Endothelial cell of umbilical vein (primary cell): Measurements from ENCODE around the gene EDEM1. TPM values are rescaled to one million over a fixed set of nuclear protein-coding genes. Genes with fewer than 3 reads are reported as not detected.

Experiments
- BruUV-seq: library from RNA; stranded (reverse); fragments of 400-500 nt; replicated peaks from 2 replicates; lab custom pipeline; 2021; lab: Mats Ljungman, UMichigan
- CTCF ChIA-PET: fragments of 300-600, 350-600 bp; sonication (Branson Sonifier 250); formaldehyde crosslinking; loops from one replicate; lab custom pipeline; 2021; ENCODE audit warnings: antibody characterized with exemption, inconsistent platforms; lab: Charles Lee
- POLR2A ChIA-PET: fragments of 300-600, 350-600 bp; sonication (Branson Sonifier 250); formaldehyde crosslinking; loops from one replicate; lab custom pipeline; 2021; ENCODE audit warnings: antibody characterized with exemption, inconsistent platforms; lab: Charles Lee
- DNase-seq: peaks from one replicate; pipeline ENCODE4 v3.0.0-alpha.2; 2011; ENCODE audit warnings: low read depth, low spot score
- FAIRE-seq: peaks from 2 replicates; lab custom pipeline; 2011; peaks lifted over from hg19 to GRCh38; lab: Jason Lieb, UNC
- H2AFZ ChIP-seq: 2 replicates; pipeline ENCODE4 v1.6.0; 2012; ENCODE audit warnings: low read depth, low read length, control low read depth, inconsistent platforms
- H3K27ac ChIP-seq: 2 replicates; pipeline ENCODE4 v1.5.1; 2011; ENCODE audit warnings: low read depth, mild to moderate bottlenecking, control low read depth, low read length, moderate library complexity; ENCODE audit not compliant: insufficient read depth
- H3K27me3 ChIP-seq, 2 experiments: 2 replicates each; pipeline versions ENCODE4 v1.6.0 to v1.6.1; 2011; ENCODE audit warnings: low read length in 2 of 2, mixed read lengths in 1 of 2; ENCODE audit not compliant: control insufficient read depth in 2 of 2, insufficient read depth in 2 of 2
- H3K36me3 ChIP-seq, 2 experiments: 2 replicates in 1 of 2; 3 replicates in 1 of 2; pipeline ENCODE4 v1.5.1; 2011; ENCODE audit warnings: low read length in 2 of 2, mild to moderate bottlenecking in 1 of 2, moderate library complexity in 1 of 2; ENCODE audit not compliant: control insufficient read depth in 2 of 2, insufficient read depth in 2 of 2; ENCODE audit errors: extremely low read depth in 1 of 2
- H3K4me1 ChIP-seq: 3 replicates; pipeline ENCODE4 v1.5.1; 2011; ENCODE audit warnings: mild to moderate bottlenecking, low read length; ENCODE audit not compliant: control insufficient read depth, insufficient read depth; ENCODE audit errors: extremely low read depth
- H3K4me2 ChIP-seq: 2 replicates; pipeline ENCODE4 v1.6.1; 2011; ENCODE audit warnings: low read length, control low read depth, mixed read lengths; ENCODE audit not compliant: insufficient read depth
- H3K4me3 ChIP-seq, 3 experiments: fragments of 200-600 bp in 1 of 3; sonication (generic), shearing (Covaris generic) in 1 of 3; replicated peaks in 1 of 3; 2 replicates each; pipeline ENCODE4 v1.5.1; 2011 to 2016; ENCODE audit warnings: control low read depth in 3 of 3, low read length in 3 of 3, mild to moderate bottlenecking in 2 of 3, inconsistent platforms in 1 of 3, low read depth in 1 of 3, moderate library complexity in 1 of 3; ENCODE audit not compliant: insufficient read depth in 1 of 3
- H3K79me2 ChIP-seq: 2 replicates; pipeline ENCODE4 v1.6.0; 2012; ENCODE audit warnings: low read length, inconsistent platforms; ENCODE audit not compliant: control insufficient read depth, insufficient read depth
- H3K9ac ChIP-seq: replicated peaks from 2 replicates; pipeline ENCODE3; 2011; ENCODE audit warnings: low read length, control low read depth; ENCODE audit not compliant: insufficient read depth; ENCODE audit errors: extremely low read depth
- H3K9me1 ChIP-seq: replicated peaks from 3 replicates; pipeline ENCODE4 v1.6.0; 2011; ENCODE audit warnings: mild to moderate bottlenecking, low read length; ENCODE audit not compliant: control insufficient read depth, insufficient read depth; ENCODE audit errors: extremely low read depth
- H3K9me3 ChIP-seq: replicated peaks from 2 replicates; pipeline ENCODE4 v1.5.1; 2012; ENCODE audit warnings: low read length, inconsistent platforms; ENCODE audit not compliant: control insufficient read depth, insufficient read depth
- H4K20me1 ChIP-seq: replicated peaks from 2 replicates; pipeline ENCODE3; 2011; ENCODE audit warnings: mild to moderate bottlenecking, low read length; ENCODE audit not compliant: control insufficient read depth, insufficient read depth; ENCODE audit errors: extremely low read depth
- CTCF ChIP-seq, 2 donors: IDR thresholded peaks; 1 replicate in 1 of 2; 2 replicates in 1 of 2; pipeline ENCODE4 v1.5.1; 2011; ENCODE audit warnings: low read length in 2 of 2, mild to moderate bottlenecking in 2 of 2, moderate library complexity in 2 of 2, control low read depth in 1 of 2, inconsistent platforms in 1 of 2, low read depth in 1 of 2; ENCODE audit not compliant: insufficient read depth in 1 of 2; ENCODE audit errors: extremely low read depth in 1 of 2
- EZH2 ChIP-seq: IDR thresholded peaks from 2 replicates; pipeline ENCODE4 v1.6.1; 2012; ENCODE audit warnings: borderline replicate concordance, low read depth, mild to moderate bottlenecking, moderate library complexity, low read length, inconsistent platforms; ENCODE audit not compliant: severe bottlenecking
- FOS ChIP-seq: IDR thresholded peaks from 2 replicates; pipeline ENCODE4 v1.6.1; 2011; ENCODE audit warnings: mild to moderate bottlenecking, low read length, moderate library complexity, borderline replicate concordance; ENCODE audit not compliant: insufficient read depth
- GATA2 ChIP-seq: IDR thresholded peaks from 2 replicates; pipeline ENCODE4 v1.7.0; 2011; ENCODE audit warnings: low read depth, mild to moderate bottlenecking, moderate library complexity, mixed read lengths, low read length; ENCODE audit not compliant: insufficient read length, insufficient read depth
- JUN ChIP-seq: IDR thresholded peaks from 2 replicates; pipeline ENCODE4 v1.6.1; 2011; ENCODE audit warnings: borderline replicate concordance, low read depth; ENCODE audit not compliant: insufficient read length, insufficient read depth
- MYC ChIP-seq: IDR thresholded peaks from one replicate; pipeline ENCODE4 v1.6.1; 2011; ENCODE audit warnings: mild to moderate bottlenecking, low read depth, low read length
- POLR2A ChIP-seq: IDR thresholded peaks from 2 replicates; pipeline ENCODE4 v1.6.1; 2012; ENCODE audit warnings: low read depth, mild to moderate bottlenecking, control low read depth, low read length
- POLR2AphosphoS5 ChIP-seq: IDR thresholded peaks from 2 replicates; pipeline ENCODE4 v1.6.1; 2012; ENCODE audit warnings: low read depth, mild to moderate bottlenecking, control low read depth, low read length, moderate library complexity; ENCODE audit not compliant: insufficient read depth
- dilution Hi-C: fragments of 300-500 bp; cut with MboI; formaldehyde crosslinking; loops from one replicate; pipeline ENCODE4 v1.15.0; 2019; ENCODE audit warnings: low sequenced_read_pairs; ENCODE audit not compliant: extremely low pct_ligation_motif_present
- intact Hi-C: fragments of 100-400 bp; cut with micrococcal nuclease; formaldehyde crosslinking; loops from one replicate; pipeline ENCODE4 v1.10.0; 2022
- polyA plus RNA-seq, 4 experiments: library from polyadenylated mRNA; depleted of rRNA in 3 of 4; stranded (reverse) in 3 of 4; unstranded in 1 of 4; fragments of >200 nt; gene quantifications; 2 replicates each; pipeline versions ENCODE4 v1.2.1 to v1.2.3, GENCODE V29; 2011 to 2012; ENCODE audit warnings: missing spikeins in 1 of 4
- total RNA-seq: library from RNA; stranded (reverse); gene quantifications from 2 replicates; pipeline ENCODE4 v1.2.3, GENCODE V29; 2021
- TF ChIP-seq, protein P1 (sequence below): IDR thresholded peaks from 2 replicates; pipeline ENCODE4 v1.6.1; 2011; ENCODE audit not compliant: insufficient read depth, insufficient read length

The EDEM1 gene
- total and polyA plus RNA-seq, 2 donors (not counting 3 experiments of a cell fraction or from before 2014, with no cell fraction given): 19.4 to 61.1 TPM

DNA sequence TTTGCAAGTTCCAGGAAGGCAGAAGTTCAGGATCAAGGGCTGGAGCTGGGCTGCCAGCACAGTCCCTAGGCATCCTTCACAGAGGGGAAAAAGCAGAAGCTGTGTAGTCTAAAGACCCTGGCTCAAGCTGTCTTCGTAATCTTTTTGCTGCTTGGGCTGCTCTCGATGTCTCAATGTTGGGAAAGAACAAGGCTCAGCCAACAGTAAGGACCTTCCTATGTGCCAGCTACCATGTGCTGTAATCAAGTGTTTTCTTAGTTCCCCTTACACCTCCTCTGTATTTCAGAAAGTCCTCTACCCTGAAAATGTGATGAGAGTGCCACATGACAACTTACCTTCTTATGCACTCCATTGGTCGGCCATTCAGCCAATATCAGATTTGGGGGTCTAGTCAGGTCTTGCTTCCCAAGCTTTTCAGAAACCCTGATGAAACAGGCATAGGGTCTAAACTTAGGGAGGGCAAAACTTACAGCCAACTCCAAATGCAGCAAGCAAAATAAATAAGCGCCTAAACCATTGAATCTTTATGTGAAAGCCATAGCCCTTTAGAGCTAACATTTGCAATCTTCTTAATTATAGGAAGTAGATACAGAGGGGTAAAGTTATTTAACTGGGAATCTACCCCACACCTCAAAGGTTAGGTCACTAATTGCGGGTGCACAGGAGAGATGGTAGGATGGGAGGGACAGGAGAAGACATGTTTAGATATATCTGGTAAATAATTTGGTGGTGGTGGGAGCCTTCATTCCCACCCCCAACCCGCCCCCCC, 1.2 kb upstream of the EDEM1 start:
- no TSS peak for BruUV-seq
- peaks cover 36% of the 10 kb centered on the region for H3K79me2 ChIP-seq
- peak overlapping the region; percentile 91 for H3K27ac ChIP-seq
- DNase-seq (peak; percentile 22), FAIRE-seq (no peak)
- peak overlapping the region; percentile 96 for H3K4me2 ChIP-seq
- peak overlapping the region; percentile 92 for H3K9ac ChIP-seq
- CTCF ChIA-PET: interaction anchor here (0.7 to 2.8 kb wide), 4 partner anchors 10 to 475 kb away, joined by 4 to 11 read pairs (median 4); no protein-coding TSS in a partner anchor
- H3K36me3 ChIP-seq: peaks cover 0 to 2% of the 10 kb centered on the region in 2 experiments
- H3K27me3 ChIP-seq: no peaks in the 10 kb centered on the region
- no peaks in the 10 kb centered on the region for H4K20me1 ChIP-seq
- dilution Hi-C loops: no loop called here
- H3K9me1 ChIP-seq: no peaks in the 10 kb centered on the region
- POLR2A ChIA-PET: interaction anchor here (0.6 to 1.0 kb wide), 2 partner anchors 10 to 693 kb away, joined by 3 read pairs; partner anchors contain the start of gene ITPR1
- H2AFZ ChIP-seq: no peak overlapping the region
- peak overlapping the region in 1 of 3 experiments; percentile 80 for H3K4me3 ChIP-seq
- peaks cover 31% of the 10 kb centered on the region for H3K4me1 ChIP-seq
- intact Hi-C loops: loop anchor here (2.0 to 5.0 kb wide), 3 partner anchors 207 to 694 kb away; partner anchors contain the start of genes BHLHE40 and ITPR1
- no peak for TF ChIP-seq JUN
- no peak for TF ChIP-seq FOS
- TF ChIP-seq, protein P1, sequence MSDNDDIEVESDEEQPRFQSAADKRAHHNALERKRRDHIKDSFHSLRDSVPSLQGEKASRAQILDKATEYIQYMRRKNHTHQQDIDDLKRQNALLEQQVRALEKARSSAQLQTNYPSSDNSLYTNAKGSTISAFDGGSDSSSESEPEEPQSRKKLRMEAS: no peak
- no peak for TF ChIP-seq POLR2A
- TF ChIP-seq POLR2AphosphoS5: no peak
- no peak for TF ChIP-seq CTCF (IDR thresholded peaks at IDR 0.05; ENCODE audit: extremely low read depth in 1 of 2, insufficient read depth in 1 of 2, low read depth in 1 of 2, low read length in 2 of 2)
- TF ChIP-seq GATA2: no peak
- TF ChIP-seq MYC: no peak
- TF ChIP-seq EZH2: no peak
- no peaks in the 10 kb centered on the region for H3K9me3 ChIP-seq
